Neutrophil (primary cell): ENCODE measurements around the gene NSFL1C.

Experiments used
- H3K27ac ChIP-seq: fragments of 200-600 bp; sonication (generic); 2 replicates; pipeline ENCODE4 v1.5.1; 2016; ENCODE audit warnings: mild to moderate bottlenecking, moderate library complexity
- H3K27me3 ChIP-seq: fragments of 200-600 bp; sonication (generic); 2 replicates; pipeline ENCODE4 v1.6.0; 2016; ENCODE audit warnings: mild to moderate bottlenecking
- H3K36me3 ChIP-seq: fragments of 200-600 bp; sonication (generic); 2 replicates; pipeline ENCODE4 v1.5.1; 2017
- H3K4me1 ChIP-seq, 2 experiments: fragments of 200-600 bp in 1 of 2; sonication (generic) in 1 of 2; 1 replicate in 1 of 2; 2 replicates in 1 of 2; pipeline versions ENCODE4 v1.5.1 to v1.6.1; 2013 to 2016; ENCODE audit warnings: low read depth in 1 of 2, low read length in 1 of 2, mild to moderate bottlenecking in 1 of 2, moderate library complexity in 1 of 2; ENCODE audit not compliant: control insufficient read depth in 1 of 2, insufficient read depth in 1 of 2
- H3K4me3 ChIP-seq, 2 experiments: fragments of 200-600 bp in 1 of 2; sonication (generic) in 1 of 2; 1 replicate in 1 of 2; 2 replicates in 1 of 2; pipeline ENCODE4 v1.5.1; 2013 to 2016; ENCODE audit warnings: low read depth in 1 of 2, low read length in 1 of 2, mild to moderate bottlenecking in 1 of 2, moderate library complexity in 1 of 2
- H3K9me3 ChIP-seq: fragments of 200-600 bp; sonication (generic); 2 replicates; pipeline ENCODE4 v1.5.1; 2016
- CTCF ChIP-seq: fragments of 200-600 bp; sonication (generic); IDR thresholded peaks from 2 replicates; pipeline ENCODE4 v1.5.1; 2016; ENCODE audit warnings: antibody characterized with exemption

NSFL1C gene

DNA sequence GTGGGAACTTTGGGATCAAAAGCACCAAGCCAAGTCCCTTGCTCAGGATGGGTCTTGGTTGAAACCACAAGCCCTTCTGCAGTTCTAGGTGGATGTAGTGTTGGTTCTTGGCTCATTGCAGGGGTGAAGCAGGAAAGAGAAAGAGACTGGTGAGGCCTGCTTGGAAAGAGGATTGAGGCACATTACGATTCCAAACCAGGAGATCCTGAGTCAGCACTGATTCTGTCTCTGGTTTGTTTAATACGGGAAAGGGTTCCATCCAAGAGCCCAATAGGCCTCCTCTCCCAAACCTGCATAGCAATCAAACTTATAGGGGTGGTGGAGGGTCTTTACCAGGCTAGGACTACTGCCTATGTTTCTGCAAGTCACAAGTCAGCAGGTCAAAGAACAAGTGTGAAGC is 24.3 kb downstream of the NSFL1C start:
- H3K36me3 ChIP-seq: peaks cover 89% of the 10 kb centered on the region

GRCh38 chr20:1441133-1441532 is 25.5 kb downstream of the NSFL1C start:
- Histone ChIP-seq H3K36me3 (peaks cover 78% of the 10 kb centered on the region), H3K4me1 (peaks cover 13 to 14% of the 10 kb centered on the region in 2 experiments), H3K27me3 (no peaks in the 10 kb centered on the region), H3K4me3 (no peak overlapping the region), H3K27ac (no peak overlapping the region), H3K9me3 (no peaks in the 10 kb centered on the region)
- no peak for TF ChIP-seq CTCF

More for the DNA sequence above, 24.3 kb downstream of the NSFL1C start:
- Histone ChIP-seq H3K4me1 (peaks cover 2% of the 10 kb centered on the region in 2 experiments), H3K4me3 (no peak overlapping the region), H3K27me3 (no peaks in the 10 kb centered on the region), H3K27ac (no peak overlapping the region), H3K9me3 (no peaks in the 10 kb centered on the region)
- TF ChIP-seq CTCF: no peak

DNA sequence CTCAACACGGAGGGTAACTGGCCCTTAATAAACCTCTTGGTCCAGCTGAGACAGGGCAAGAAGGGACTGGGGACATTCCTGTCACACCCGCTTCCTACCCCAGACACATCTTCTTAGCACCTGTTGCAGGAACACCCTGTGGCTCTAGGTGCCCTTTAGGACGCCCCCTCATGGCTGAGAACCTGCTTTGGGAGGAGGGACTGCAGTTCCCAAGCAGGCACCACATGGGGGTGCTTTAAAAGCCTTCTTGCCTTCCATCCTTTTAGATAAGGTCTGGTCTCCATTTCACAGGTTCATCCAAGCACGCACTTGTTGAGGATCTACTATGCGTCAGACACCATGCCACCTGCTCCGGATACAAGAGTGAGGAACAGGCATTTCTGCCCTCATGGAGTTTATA is 26.6 kb downstream of the NSFL1C start:
- no peaks in the 10 kb centered on the region for H3K27me3 ChIP-seq
- TF ChIP-seq CTCF: no peak
- H3K4me1 ChIP-seq: peaks cover 24 to 25% of the 10 kb centered on the region in 2 experiments
- no peak overlapping the region for H3K27ac ChIP-seq
- H3K36me3 ChIP-seq: peaks cover 66% of the 10 kb centered on the region
- no peaks in the 10 kb centered on the region for H3K9me3 ChIP-seq
- H3K4me3 ChIP-seq: no peak overlapping the region

GRCh38 chr20:1438361-1438760 is 28.3 kb downstream of the NSFL1C start:
- no peak overlapping the region for H3K27ac ChIP-seq
- no peak overlapping the region for H3K4me3 ChIP-seq
- peaks cover 50% of the 10 kb centered on the region for H3K36me3 ChIP-seq
- H3K27me3 ChIP-seq: no peaks in the 10 kb centered on the region
- no peaks in the 10 kb centered on the region for H3K9me3 ChIP-seq
- TF ChIP-seq CTCF: no peak
- H3K4me1 ChIP-seq: peaks cover 40 to 41% of the 10 kb centered on the region in 2 experiments

- TF ChIP-seq CTCF: peak; percentile 94
- Histone ChIP-seq H3K4me3 (no peak overlapping the region), H3K36me3 (peaks cover 40% of the 10 kb centered on the region), H3K27me3 (no peaks in the 10 kb centered on the region), H3K27ac (no peak overlapping the region), H3K9me3 (no peaks in the 10 kb centered on the region), H3K4me1 (peaks cover 41 to 50% of the 10 kb centered on the region in 2 experiments)
These were observed 29.3 kb downstream of the NSFL1C start for GRCh38 chr20:1437235-1437904.
